SKM-1 treated with dmso at 0.1 percent for 144 hours (cell line): ENCODE measurements around the gene TAGLN.

Experiments used
- DNase-seq: peaks from one replicate; lab custom pipeline; 2025; ENCODE audit not compliant: unreplicated experiment; lab: John Stamatoyannopoulos, UW

TAGLN gene

DNA sequence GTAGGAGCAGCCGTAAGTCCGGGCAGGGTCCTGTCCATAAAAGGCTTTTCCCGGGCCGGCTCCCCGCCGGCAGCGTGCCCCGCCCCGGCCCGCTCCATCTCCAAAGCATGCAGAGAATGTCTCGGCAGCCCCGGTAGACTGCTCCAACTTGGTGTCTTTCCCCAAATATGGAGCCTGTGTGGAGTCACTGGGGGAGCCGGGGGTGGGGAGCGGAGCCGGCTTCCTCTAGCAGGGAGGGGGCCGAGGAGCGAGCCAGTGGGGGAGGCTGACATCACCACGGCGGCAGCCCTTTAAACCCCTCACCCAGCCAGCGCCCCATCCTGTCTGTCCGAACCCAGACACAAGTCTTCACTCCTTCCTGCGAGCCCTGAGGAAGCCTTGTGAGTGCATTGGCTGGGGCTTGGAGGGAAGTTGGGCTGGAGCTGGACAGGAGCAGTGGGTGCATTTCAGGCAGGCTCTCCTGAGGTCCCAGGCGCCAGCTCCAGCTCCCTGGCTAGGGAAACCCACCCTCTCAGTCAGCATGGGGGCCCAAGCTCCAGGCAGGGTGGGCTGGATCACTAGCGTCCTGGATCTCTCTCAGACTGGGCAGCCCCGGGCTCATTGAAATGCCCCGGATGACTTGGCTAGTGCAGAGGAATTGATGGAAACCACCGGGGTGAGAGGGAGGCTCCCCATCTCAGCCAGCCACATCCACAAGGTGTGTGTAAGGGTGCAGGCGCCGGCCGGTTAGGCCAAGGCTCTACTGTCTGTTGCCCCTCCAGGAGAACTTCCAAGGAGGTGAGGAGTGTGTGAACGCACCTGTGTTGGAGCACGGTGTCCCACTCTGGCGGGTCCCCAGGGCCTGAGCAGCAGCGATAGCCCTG lies at the start of gene TAGLN:
Gene TAGLN (plus strand): TSS at position 318 of the 863 bp plus-strand sequence. CDS start 3,644 bp downstream, outside the sequence.
- no peak for DNase-seq

DNA sequence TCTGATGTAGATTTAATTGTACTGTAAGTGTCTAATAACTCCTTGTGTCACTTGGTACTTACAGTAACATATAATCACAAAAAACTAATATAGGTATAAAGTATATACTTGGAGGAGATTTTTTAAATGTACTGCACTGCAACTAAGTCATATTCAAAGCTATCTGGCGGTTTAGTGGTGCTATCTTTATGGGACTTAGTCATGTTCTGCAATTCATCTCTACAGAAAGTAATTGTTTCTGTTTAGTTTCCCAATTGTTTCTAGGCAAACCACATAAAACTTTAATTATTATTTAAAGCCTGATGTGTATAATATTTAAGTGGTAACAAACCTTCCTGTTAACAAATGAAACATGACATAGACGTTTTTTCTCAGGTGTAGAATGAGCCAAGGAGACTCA lies 47.1 kb upstream of the TAGLN start:
- DNase-seq, result no peak

DNA sequence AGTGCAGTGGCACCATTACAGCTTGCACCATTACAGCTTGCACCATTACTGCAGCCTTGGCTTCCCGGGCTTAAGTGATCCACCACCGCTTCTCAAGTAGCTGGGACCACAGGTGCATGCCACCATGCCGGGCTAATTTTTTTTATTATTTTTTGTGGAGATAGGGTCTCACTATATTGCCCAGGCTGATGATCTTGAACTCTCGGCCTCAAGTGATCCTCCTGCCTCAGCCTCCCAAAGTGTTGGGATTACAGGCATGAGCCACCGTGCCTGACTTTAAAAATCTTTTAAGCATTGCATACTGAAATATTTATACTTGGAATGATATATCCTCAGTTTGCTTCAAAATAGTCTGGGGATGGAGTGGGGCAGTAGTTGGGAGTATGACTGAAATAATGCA lies 44.7 kb upstream of the TAGLN start:
- no peak for DNase-seq

DNA sequence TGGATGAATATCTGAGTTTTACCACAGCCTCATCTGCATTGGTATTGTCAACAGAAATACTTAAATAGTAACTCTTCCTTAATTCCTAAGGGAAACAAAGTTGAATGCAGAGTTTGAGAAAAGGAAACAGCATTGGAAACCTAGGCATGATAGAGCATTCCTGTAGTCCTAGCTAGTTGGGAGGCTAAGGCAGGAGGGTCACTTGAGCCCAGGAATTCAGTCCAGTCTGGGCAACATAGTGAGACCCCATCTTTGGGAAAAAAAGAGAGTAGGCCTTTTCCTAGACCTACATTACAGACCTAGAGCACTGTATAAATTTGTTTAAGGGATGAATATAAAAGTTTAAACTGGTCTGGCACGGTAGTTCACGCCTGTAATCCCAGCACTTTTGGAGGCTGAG lies 41.7 kb upstream of the TAGLN start:
- DNase-seq, result no peak

DNA sequence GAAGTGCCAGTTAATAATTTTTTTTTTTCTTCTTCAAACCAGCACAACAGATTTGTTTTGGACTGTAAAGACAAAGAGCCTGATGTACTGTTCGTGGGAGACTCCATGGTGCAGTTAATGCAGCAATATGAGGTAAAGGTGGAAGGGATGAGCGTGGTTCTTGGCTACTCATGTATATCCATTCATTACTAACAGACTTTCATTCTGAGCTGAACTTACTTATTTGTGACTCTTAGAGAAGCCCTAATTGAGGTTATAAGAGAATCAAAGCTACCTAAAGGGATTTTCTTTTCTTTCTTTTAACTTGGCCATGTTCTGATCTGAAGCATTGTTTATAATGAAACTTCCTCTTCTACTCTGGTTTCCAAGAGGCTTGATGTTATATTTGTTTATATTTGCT lies 39.3 kb upstream of the TAGLN start:
- no peak for DNase-seq

DNA sequence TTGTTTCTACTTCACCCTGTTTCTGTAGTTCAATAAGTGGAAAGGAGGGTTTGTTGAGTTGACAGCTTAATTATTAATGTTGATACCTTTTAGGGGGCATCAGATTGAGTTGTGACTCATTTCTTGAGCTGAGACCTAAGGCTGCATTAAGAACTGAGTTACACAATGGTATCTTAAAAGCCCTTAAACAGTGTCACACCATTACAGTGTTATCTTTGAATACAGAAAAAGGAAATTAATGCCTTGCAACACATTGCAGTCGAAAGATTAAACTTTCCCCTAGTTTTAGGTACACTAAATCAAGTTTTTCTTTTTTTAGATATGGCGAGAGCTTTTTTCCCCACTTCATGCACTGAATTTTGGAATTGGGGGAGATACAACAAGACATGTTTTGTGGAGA lies 38.3 kb upstream of the TAGLN start:
- no peak for DNase-seq

DNA sequence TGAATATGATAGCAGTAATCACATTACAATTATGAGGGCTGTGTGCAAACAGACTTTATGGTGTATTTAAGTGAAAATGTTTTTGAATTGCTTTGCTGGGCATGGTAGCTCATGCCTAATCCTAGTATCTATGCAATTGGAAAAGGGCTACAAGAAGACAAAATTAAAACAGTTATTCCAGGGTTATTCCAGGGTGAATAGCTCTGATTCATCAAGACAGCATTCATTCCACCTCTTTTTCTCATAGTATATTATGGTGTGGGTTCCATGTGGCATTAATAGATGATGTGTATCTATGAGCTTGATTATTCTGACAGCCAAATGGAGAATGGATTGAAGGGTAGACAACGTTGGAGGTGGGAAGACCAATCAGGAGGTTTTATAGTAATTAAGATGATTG lies 32.7 kb upstream of the TAGLN start:
- no peak for DNase-seq

DNA sequence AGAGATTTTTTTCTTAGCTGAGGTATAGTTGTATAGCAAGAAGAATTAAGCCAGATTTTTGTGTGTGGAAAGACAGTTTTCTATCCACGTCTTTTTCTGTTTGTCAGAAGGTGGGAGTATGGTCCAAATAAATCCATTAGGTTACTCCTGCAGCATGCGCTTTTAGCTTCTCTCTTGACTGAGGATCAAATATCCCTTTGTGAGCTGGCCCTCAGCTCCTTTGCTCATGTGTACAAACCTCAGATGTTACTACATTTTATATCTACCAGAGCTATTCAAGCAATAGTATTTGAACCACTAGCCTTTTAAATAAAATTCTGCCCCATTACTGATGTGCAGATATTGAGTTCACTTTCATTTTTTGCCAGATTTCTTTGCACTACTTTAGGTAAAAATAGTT lies 29.4 kb upstream of the TAGLN start:
- DNase-seq, result no peak

DNA sequence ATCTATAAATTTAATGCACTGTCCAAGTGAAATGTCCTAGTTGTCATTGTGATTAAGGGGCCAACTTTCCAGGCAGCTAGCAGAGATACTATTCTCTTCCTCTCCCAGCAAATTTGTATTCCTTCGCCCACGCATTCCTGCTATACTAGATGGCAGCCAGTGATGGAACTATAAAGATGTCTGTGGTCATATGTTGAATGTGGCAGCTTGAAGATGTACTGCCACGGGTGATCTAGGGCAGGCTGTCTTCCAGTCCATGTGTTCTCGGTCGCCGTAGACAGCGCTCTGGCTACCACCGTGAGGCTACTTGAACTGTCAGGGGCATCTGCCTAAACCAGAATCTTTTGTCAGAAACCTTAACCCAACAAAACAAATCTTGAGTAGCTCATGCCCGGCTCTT lies 29.0 kb upstream of the TAGLN start:
- DNase-seq, result no peak

DNA sequence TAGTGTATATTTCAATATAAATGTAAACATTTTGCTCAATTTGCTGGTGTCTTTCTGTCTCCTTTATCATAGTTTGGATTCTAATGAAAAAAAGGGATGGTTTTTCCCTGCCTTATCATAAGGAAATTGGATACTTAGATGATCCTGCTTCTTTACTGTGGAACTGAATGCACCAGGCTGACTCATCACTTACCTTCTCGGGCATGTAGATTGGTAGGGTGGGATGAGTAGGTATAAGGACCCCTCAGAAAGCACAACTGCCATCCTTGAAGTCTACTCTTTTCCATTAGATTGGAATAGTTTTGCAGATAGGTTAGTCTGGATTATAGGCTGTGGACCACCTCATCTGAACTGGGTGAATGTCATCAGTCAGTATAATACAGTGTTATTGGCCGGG lies 28.2 kb upstream of the TAGLN start:
- DNase-seq, result no peak

DNA sequence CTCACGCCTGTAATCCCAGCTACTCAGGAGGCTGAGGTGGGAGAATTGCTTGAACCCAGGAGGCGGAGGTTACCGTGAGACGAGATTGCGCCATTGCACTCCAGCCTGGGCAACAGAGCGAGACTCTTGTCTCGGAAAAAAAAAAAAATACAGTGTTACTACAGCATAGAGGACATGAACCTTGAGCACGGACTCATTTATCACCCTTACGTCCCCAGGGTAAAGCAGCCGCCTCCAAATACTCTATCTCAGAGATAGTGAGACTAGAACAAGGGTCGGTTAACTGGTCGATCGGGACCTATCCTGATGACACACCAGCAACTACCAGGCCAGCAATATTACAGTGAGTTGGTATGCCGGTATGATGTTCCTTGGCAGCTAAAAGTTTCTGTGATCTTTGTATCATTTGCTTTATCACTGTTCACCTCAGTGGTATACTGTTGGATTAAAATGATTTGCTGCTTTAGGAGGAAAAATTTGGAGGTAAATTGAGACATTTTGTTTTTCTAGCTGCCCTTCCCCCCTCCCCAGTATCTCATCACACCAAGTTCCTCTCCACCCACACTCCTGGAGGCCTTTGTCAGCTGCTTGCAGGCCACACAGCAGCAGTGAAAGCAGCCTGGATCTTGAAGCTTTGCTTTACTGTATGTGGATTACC lies 27.6 kb upstream of the TAGLN start:
- no peak for DNase-seq

DNA sequence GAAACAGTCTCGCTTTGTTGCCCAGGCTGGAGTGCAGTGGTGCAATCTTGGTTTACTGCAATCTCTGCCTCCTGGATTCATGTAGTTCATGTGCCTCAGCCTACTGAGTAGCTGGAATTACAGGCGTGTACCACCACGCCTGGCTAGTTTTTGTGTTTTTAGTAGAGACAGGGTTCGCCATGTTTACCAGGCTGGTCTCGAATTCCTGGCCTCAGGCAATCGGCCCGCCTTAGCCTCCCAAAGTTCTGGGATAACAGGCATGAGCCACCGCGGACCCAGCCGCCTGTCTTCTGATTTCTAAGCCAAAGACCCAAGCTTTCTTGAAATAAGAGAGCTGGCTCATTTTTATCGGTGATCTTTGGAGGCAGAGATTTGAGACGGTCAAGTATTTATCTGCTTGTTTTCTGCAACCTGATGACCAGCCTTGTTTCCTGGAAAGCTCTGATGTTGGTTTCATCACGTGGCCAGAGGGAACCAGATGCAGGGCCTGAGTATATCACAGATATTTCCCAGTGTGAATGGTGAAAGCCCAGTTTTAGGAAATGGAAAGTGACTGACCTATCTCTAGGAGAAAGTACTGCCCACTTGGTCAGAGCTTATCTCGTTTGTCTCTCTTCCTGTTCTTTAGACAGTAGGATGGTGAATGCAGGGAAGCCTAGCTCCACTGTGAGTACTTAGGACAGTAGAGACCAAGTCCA lies 26.3 kb upstream of the TAGLN start:
- no peak for DNase-seq

DNA sequence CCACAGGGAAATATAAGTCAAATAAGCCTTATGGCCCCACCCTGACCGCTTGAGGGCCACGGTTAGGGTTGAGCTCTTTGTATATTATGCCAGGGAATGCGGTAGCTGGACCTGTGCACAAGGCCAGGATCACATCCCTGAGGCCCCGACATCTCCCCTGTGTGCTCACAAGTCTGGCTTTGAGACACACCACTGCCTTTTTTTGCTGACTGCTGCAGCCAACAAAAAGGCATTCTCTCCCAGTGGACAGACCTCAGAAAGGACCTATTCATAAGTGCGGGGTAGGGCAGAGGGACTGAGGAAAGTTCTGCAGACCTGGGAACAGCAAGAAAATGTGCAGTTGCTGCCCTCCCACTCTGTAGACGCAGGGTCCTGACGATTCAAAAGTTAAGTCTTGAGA lies 24.1 kb upstream of the TAGLN start:
- no peak for DNase-seq

DNA sequence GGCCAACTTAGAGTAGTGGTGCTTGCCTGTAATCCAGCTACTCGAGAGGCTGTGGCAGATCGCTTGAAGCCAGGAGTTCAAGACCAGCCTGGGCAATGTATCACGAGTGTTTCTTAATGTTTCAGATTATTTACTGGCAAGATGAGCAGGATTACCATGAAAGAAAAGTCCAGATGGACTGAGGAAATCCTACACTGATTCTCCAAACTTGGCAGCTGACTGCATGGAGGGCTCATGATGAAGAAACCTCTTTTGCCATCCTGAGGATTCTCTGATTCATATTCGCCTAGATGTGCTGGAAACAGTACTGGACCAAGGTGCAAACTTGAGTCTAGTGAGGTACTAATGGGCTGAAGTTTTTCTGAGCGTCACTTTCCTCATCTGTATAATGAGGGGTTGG lies 23.4 kb upstream of the TAGLN start:
- no peak for DNase-seq

DNA sequence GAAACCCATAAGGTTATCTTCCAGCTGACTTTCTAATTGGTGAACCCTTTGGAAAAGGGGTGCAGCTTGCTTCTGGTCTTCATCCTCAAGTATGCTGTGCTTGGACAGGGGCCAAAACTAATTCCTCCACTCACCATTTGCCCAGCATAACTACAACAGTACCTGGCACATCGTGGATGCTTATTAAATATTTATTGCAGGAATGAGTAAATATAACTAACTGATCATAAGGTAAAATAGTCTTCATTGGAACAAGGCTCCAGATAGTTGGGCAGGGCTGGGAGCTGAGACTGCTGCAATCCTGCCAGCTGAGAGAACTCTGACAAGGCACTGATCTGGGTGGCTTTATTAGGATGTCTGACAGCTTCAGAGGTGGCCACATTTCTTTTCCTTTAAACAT lies 23.0 kb upstream of the TAGLN start:
- DNase-seq, result no peak

DNA sequence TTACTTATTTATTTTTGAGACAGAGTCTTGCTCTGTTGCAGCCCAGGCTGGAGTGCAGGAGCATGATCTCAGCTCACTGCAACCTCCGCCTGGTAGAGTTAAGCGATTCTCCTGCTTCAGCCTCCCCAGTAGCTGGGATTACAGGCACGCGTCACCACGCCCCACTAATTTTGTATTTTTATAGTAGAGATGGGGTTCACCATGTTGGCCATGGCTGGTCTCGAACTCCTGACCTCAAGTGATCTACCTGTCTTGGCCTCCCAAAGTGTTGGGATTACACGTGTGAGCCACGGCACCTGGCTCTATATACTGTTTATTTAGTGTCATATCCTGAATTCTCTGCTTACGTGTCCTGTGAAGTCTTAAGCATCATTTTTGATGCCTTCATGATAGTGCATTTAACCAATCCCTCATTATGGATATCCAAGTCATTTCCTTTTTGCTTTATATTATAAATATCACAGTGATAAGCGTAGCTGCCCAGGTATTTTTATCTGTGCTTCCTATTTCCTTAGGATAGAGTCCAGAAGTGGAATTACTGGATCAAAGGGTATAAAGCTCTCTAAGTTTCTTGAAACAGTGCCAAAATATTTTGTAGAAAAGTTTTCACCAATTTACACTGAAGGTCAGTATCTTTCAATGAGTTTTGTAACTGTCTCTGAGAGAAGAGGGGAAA lies 21.5 kb upstream of the TAGLN start:
- no peak for DNase-seq

DNA sequence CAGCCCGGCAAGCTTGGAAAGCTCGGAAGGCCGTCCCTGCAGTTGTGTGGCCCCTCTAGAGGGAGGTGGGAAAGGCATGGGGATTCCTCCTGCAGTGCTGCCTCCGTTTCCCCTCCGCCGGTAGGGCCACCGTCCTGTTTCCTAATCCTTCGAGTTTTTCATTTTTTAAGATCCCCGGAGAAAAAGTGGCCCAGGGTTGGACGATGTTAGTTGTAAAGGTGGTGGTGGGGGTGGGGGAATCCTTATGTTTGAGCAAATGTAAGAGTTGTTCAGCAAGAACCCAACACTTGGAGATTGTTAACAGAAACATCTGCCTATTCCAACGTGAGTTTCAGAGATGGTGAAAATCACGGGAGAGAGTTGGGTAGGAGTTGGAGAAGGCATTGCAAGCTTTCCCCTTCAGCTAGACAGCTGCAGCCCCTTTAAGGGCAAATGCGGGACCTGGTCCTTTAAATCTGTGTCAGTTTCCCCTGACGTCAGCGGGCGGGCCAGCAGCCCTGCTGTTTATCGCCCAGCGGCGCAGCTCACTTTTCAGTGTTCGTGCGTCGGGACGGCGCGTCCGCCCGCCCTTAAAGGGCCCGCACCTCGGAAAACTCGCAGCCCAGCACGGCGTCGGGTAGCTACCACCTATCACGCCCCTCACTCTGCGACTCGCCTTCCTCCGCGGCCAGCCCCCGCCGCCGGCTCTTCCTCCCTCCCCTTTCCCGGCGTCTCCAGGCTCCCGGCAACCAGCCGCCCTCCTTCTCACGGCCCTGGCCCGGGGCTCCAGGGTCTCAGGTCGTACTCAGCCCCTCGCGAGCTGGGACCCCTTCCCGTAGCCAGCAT lies 20.7 kb upstream of the TAGLN start, which contains the start of gene SIDT2:
Gene SIDT2 (plus strand): TSS at position 534 of the 825 bp plus-strand sequence. CDS start 521 bp downstream, outside the sequence.
- peak; percentile 81 for DNase-seq

DNA sequence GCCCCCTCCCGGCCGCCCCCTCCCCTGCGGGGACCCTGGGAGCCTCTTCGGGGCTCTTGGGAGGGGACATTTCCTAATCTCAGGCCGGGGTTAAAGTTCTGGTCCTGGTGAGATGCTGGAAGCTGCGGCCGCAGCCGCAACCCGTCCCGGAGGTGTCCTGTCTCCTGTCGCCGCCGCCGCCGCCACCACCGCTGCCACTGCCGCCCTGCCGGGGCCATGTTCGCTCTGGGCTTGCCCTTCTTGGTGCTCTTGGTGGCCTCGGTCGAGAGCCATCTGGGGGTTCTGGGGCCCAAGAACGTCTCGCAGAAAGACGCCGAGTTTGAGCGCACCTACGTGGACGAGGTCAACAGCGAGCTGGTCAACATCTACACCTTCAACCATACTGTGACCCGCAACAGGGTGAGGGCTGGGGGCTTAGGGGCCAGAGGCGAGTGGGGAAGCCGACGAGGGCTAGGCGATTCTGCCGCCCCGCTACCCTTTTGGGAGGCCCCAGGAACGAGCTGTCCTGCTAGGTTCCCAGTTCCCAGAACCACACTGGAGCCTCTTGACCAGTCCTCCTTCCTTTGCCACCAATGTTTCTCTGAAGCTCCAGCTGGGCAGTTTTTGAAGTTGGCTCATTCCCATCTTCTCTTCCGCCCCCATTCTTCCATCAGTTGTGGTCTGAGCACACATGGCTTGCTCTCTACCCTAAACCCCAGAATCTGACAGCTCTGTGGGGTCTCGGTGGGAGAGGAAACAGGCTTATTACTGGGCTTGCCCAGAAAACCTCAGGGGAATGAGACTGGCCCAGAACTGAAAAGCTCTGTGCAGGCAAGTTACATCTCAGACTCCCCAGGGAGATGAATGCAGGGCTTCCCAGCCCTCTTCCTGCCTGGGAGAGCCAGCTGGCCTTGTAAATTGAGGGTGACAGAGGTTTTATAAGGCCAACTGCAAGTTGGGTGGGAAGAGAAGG lies 19.8 kb upstream of the TAGLN start:
- no peak for DNase-seq

DNA sequence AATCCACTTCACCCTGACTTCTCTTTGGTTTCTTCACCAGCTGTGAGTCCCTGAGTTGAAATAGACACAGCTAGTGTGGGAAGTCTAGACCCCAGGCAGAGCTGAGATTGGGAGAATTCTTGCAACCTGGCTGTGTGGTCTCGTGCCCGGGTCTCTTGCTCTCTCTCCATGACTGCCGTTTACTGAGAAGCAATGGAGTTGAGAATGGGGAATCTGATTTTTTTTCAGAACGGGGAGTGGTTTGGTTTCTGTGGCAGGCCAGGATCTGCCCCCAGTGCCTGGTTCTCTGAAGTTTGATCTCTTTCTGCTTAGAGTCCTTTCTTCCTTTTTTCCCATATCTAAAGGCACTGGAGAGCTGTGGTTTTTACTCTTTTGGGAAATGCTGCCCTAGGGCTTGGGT lies 19.1 kb upstream of the TAGLN start:
- DNase-seq, result no peak
